K562 (cell line): ENCODE results near the gene CYP51A1. TPM values are rescaled to one million over a fixed set of nuclear protein-coding genes. Genes with fewer than 3 reads are reported as not detected.

Experiments used
- CBX1 ChIP-seq: sonication (generic); IDR thresholded peaks from 2 replicates; pipeline ENCODE4 v1.6.1; 2016; ENCODE audit warnings: antibody characterized with exemption, low read depth, mild to moderate bottlenecking
- CBX3 ChIP-seq, 2 experiments: IDR thresholded peaks; 1 replicate in 1 of 2; 2 replicates in 1 of 2; pipeline ENCODE4 v1.6.1; 2012; ENCODE audit warnings: inconsistent platforms in 2 of 2, low read length in 2 of 2, borderline replicate concordance in 1 of 2, control low read depth in 1 of 2
- CEBPB ChIP-seq: fragments of 450-650 bp; IDR thresholded peaks from 2 replicates; pipeline ENCODE4 v1.6.1; 2016; ENCODE audit warnings: missing genetic modification characterization, missing compliant biosample characterization
- DDX20 ChIP-seq: fragments of 450-650 bp; IDR thresholded peaks from 2 replicates; pipeline ENCODE4 v1.6.1; 2016; ENCODE audit warnings: missing genetic modification characterization, low read depth, mild to moderate bottlenecking, missing compliant biosample characterization, moderate library complexity
- HINFP ChIP-seq: fragments of 450-650 bp; conservative IDR thresholded peaks from 2 replicates; pipeline ENCODE4 v1.6.1; 2016; ENCODE audit warnings: missing genetic modification characterization, low read depth, mild to moderate bottlenecking, control low read depth, missing compliant biosample characterization
- HSF4 ChIP-seq: fragments of 250-450 bp; sonication (Bioruptor Pico); IDR thresholded peaks from 2 replicates; pipeline ENCODE4 v2.1.2; 2022; ENCODE audit warnings: mild to moderate bottlenecking, moderate library complexity, borderline replicate concordance
- MCM2 ChIP-seq: fragments of 450-650 bp; IDR thresholded peaks from 2 replicates; pipeline ENCODE4 v1.6.1; 2017; ENCODE audit warnings: low read depth, mild to moderate bottlenecking
- MTA2 ChIP-seq: fragments of 450-650 bp; IDR thresholded peaks from 2 replicates; pipeline ENCODE4 v1.6.1; 2016; ENCODE audit warnings: low read depth
- NFE2L1 ChIP-seq: fragments of 450-650 bp; IDR thresholded peaks from 2 replicates; pipeline ENCODE4 v1.6.1; 2016; ENCODE audit warnings: missing genetic modification characterization, low read depth, mild to moderate bottlenecking, missing compliant biosample characterization, moderate library complexity, borderline replicate concordance
- NUFIP1 ChIP-seq: fragments of 450-650 bp; IDR thresholded peaks from 2 replicates; pipeline ENCODE4 v1.6.1; 2018; ENCODE audit not compliant: partially characterized antibody
- PHF8 ChIP-seq: fragments of 200-600 bp; sonication (generic); IDR thresholded peaks from 2 replicates; pipeline ENCODE4 v1.6.1; 2012; ENCODE audit warnings: mixed run types, mild to moderate bottlenecking, inconsistent platforms, low read length, moderate library complexity, borderline replicate concordance
- ZFPM2 ChIP-seq: fragments of 250-450 bp; sonication (Bioruptor Pico); IDR thresholded peaks from 2 replicates; pipeline ENCODE4 v1.5.1; 2022; ENCODE audit warnings: mild to moderate bottlenecking
- ZNF140 ChIP-seq: fragments of 250-450 bp; sonication (Bioruptor Pico); IDR thresholded peaks from 2 replicates; pipeline ENCODE4 v1.8.0; 2021; ENCODE audit warnings: moderate library complexity, mild to moderate bottlenecking, inconsistent platforms
- ZNF253 ChIP-seq: fragments of 250-450 bp; sonication (Bioruptor Pico); conservative IDR thresholded peaks from 2 replicates; pipeline ENCODE4 v1.6.1; 2021; ENCODE audit warnings: mild to moderate bottlenecking
- ZNF444 ChIP-seq: fragments of 250-450 bp; sonication (Bioruptor Pico); IDR thresholded peaks from 2 replicates; pipeline ENCODE4 v1.4.0; 2020; ENCODE audit warnings: mild to moderate bottlenecking, moderate library complexity
- ZNF668 ChIP-seq: fragments of 250-450 bp; sonication (Bioruptor Pico); IDR thresholded peaks from 2 replicates; pipeline ENCODE4 v1.8.0; 2022; ENCODE audit warnings: mild to moderate bottlenecking, inconsistent platforms
- polyA plus RNA-seq, 8 experiments: library from polyadenylated mRNA; depleted of rRNA in 4 of 8; stranded (reverse) in 5 of 8; unstranded in 3 of 8; fragments of >200 nt; fragmentation: Nextera tagmentation in 2 of 8; fragmentation: Illumina TruSeq in 1 of 8; extraction: Ambion mirVana in 2 of 8; extraction: Trizol in 1 of 8; gene quantifications; 2 replicates each; pipeline versions ENCODE4 v1.2.1 to v1.2.3, GENCODE V29; 2011 to 2014; ENCODE audit warnings: inconsistent platforms in 1 of 8, missing spikeins in 1 of 8
- total RNA-seq, 7 experiments: library from RNA; depleted of rRNA in 6 of 7; stranded (reverse); fragments of >200 nt in 6 of 7; fragmentation: Illumina TruSeq in 2 of 7; extraction: Trizol in 2 of 7; gene quantifications; 2 replicates each; pipeline versions ENCODE4 v1.2.1 to v1.2.3, GENCODE V29; 2011 to 2021; ENCODE audit warnings: low replicate concordance in 1 of 7
- TF ChIP-seq, protein P1 (sequence below): fragments of 250-450 bp; sonication (Bioruptor Pico); IDR thresholded peaks from 2 replicates; pipeline ENCODE4 v1.4.0; 2020; ENCODE audit warnings: mild to moderate bottlenecking, moderate library complexity
- TF ChIP-seq, protein P2 (sequence below), 2 experiments: fragments of 250-450 bp in 1 of 2; fragments of 450-650 bp in 1 of 2; sonication (Bioruptor Pico) in 1 of 2; IDR thresholded peaks; 2 replicates each; pipeline versions ENCODE4 v1.6.1 to v1.8.0; 2016 to 2021; ENCODE audit warnings: mild to moderate bottlenecking in 2 of 2, moderate library complexity in 2 of 2, missing compliant biosample characterization in 1 of 2, missing genetic modification characterization in 1 of 2
- TF ChIP-seq, protein P3 (sequence below): fragments of 450-650 bp; IDR thresholded peaks from 2 replicates; pipeline ENCODE4 v1.6.1; 2016; ENCODE audit warnings: missing biosample characterization, missing genetic modification characterization
- TF ChIP-seq, protein P4 (sequence below): fragments of 450-650 bp; formaldehyde crosslinking; IDR thresholded peaks from 2 replicates; pipeline ENCODE4 v1.4.0; 2020; ENCODE audit warnings: mild to moderate bottlenecking, moderate library complexity

CYP51A1 gene
- total and polyA plus RNA-seq, 9 of the 15 experiments (the other 6 are each of a cell fraction or from before 2014, with no cell fraction given), result 35.4 to 151 (median 80.3) TPM

- TF ChIP-seq, protein P1, sequence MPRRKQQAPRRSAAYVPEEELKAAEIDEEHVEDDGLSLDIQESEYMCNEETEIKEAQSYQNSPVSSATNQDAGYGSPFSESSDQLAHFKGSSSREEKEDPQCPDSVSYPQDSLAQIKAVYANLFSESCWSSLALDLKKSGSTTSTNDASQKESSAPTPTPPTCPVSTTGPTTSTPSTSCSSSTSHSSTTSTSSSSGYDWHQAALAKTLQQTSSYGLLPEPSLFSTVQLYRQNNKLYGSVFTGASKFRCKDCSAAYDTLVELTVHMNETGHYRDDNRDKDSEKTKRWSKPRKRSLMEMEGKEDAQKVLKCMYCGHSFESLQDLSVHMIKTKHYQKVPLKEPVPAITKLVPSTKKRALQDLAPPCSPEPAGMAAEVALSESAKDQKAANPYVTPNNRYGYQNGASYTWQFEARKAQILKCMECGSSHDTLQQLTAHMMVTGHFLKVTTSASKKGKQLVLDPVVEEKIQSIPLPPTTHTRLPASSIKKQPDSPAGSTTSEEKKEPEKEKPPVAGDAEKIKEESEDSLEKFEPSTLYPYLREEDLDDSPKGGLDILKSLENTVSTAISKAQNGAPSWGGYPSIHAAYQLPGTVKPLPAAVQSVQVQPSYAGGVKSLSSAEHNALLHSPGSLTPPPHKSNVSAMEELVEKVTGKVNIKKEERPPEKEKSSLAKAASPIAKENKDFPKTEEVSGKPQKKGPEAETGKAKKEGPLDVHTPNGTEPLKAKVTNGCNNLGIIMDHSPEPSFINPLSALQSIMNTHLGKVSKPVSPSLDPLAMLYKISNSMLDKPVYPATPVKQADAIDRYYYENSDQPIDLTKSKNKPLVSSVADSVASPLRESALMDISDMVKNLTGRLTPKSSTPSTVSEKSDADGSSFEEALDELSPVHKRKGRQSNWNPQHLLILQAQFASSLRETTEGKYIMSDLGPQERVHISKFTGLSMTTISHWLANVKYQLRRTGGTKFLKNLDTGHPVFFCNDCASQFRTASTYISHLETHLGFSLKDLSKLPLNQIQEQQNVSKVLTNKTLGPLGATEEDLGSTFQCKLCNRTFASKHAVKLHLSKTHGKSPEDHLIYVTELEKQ (CRISPR knock-in tag), result no peak
- no peak for TF ChIP-seq ZNF253 (CRISPR knock-in tag)
- no peak for TF ChIP-seq PHF8
- TF ChIP-seq NFE2L1 (tag), result no peak
- TF ChIP-seq, protein P2, sequence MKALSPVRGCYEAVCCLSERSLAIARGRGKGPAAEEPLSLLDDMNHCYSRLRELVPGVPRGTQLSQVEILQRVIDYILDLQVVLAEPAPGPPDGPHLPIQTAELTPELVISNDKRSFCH (CRISPR knock-in tag; IDR thresholded peaks at IDR 0.05), result no peak
- TF ChIP-seq, protein P2 (tag; IDR thresholded peaks at IDR 0.05), result 0 out of 2 replicates have a peak, but pooled peaks have one; percentile 52
- TF ChIP-seq NUFIP1, result no peak
- TF ChIP-seq ZNF444, result 0 out of 2 replicates have a peak, but pooled peaks have one; percentile 63
- no peak for TF ChIP-seq MTA2
- TF ChIP-seq MCM2, result no peak
- TF ChIP-seq CBX1, result 0 out of 2 replicates have a peak, but pooled peaks have one; percentile 16
- no peak for TF ChIP-seq ZNF140 (CRISPR knock-in tag)
- no peak for TF ChIP-seq ZFPM2
- no peak for TF ChIP-seq HINFP (tag)
- TF ChIP-seq HSF4, result no peak
- no peak for TF ChIP-seq CEBPB (tag)
- TF ChIP-seq, protein P3, sequence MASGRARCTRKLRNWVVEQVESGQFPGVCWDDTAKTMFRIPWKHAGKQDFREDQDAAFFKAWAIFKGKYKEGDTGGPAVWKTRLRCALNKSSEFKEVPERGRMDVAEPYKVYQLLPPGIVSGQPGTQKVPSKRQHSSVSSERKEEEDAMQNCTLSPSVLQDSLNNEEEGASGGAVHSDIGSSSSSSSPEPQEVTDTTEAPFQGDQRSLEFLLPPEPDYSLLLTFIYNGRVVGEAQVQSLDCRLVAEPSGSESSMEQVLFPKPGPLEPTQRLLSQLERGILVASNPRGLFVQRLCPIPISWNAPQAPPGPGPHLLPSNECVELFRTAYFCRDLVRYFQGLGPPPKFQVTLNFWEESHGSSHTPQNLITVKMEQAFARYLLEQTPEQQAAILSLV (tag), result no peak
- TF ChIP-seq ZNF668 (CRISPR knock-in tag), result no peak
- TF ChIP-seq CBX3 (IDR thresholded peaks at IDR 0.05; ENCODE audit: borderline replicate concordance in 1 of 2, low read length in 2 of 2), result peak in 1 of 2 experiments; percentile 47; a peak in 1 of 3 replicates
- no peak for TF ChIP-seq DDX20
- TF ChIP-seq, protein P4, sequence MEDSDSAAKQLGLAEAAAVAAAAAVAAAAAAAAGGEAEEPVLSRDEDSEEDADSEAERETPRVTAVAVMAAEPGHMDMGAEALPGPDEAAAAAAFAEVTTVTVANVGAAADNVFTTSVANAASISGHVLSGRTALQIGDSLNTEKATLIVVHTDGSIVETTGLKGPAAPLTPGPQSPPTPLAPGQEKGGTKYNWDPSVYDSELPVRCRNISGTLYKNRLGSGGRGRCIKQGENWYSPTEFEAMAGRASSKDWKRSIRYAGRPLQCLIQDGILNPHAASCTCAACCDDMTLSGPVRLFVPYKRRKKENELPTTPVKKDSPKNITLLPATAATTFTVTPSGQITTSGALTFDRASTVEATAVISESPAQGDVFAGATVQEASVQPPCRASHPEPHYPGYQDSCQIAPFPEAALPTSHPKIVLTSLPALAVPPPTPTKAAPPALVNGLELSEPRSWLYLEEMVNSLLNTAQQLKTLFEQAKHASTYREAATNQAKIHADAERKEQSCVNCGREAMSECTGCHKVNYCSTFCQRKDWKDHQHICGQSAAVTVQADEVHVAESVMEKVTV, result peak; percentile 31
These were observed 473 bp downstream of the CYP51A1 start (continued) for GRCh38 chr7:92133737-92134270.
